Thyroid gland (tissue), 4 donors: Measurements from ENCODE around the gene ANKRD12. TPM values are rescaled to one million over a fixed set of nuclear protein-coding genes. Genes with fewer than 3 reads are reported as not detected.
A peak's percentile ranks its signal among the peaks of the same experiment; 100 is the strongest.
"Not testable (repeated sequence)": the region's sequence is repeated elsewhere in the genome, so short reads cannot be mapped to it uniquely, and the experiment has no call there.

Experiments
- DNase-seq, 2 donors: peaks; one replicate each; pipeline ENCODE4 v3.0.0-alpha.2; 2019
- H3K27ac ChIP-seq, 3 donors: fragments of 200-600 bp; sonication (generic); 1 replicate in 2 of 3; 2 replicates in 1 of 3; pipeline ENCODE4 v1.5.1; 2016 to 2019; ENCODE audit warnings: mild to moderate bottlenecking in 1 of 3, moderate library complexity in 1 of 3
- H3K27me3 ChIP-seq: fragments of 200-600 bp; sonication (generic); one replicate; pipeline ENCODE4 v1.5.1; 2019
- H3K36me3 ChIP-seq, 2 donors: fragments of 200-600 bp; sonication (generic); one replicate each; pipeline ENCODE4 v1.5.1; 2016 to 2019
- H3K4me1 ChIP-seq, 2 donors: fragments of 200-600 bp; sonication (generic); one replicate each; pipeline ENCODE4 v1.5.1; 2017 to 2019
- H3K4me3 ChIP-seq, 3 donors: fragments of 200-600 bp; sonication (generic); replicated peaks in 1 of 3; 1 replicate in 2 of 3; 2 replicates in 1 of 3; pipeline ENCODE4 v1.5.1; 2016; ENCODE audit warnings: mild to moderate bottlenecking in 1 of 3
- H3K9me3 ChIP-seq: fragments of 200-600 bp; sonication (generic); one replicate; pipeline ENCODE4 v1.5.1; 2017
- POLR2A ChIP-seq, 2 donors: fragments of 450-650 bp; IDR thresholded peaks; one replicate each; pipeline ENCODE4 v1.6.1; 2017; ENCODE audit warnings: antibody characterized with exemption in 2 of 2, mild to moderate bottlenecking in 2 of 2, moderate library complexity in 1 of 2
- WGBS, 2 donors: methylation state at CpG; one replicate each; pipeline ENCODE4 v1.1.5; 2017; 5-methylcytosine and 5-hydroxymethylcytosine counted together
- intact Hi-C: fragments of 100-400 bp; cut with DNase I; formaldehyde crosslinking; loops from one replicate; pipeline ENCODE4 v1.15.1; 2023
- total RNA-seq, 4 donors: library from RNA; depleted of rRNA; stranded (reverse); fragments of >200 nt; gene quantifications; one replicate each; pipeline ENCODE4 v1.2.3, GENCODE V29; 2016
- TF ChIP-seq, protein P1 (sequence below), 6 experiments: fragments of 200-600 bp in 3 of 6; fragments of 450-650 bp in 3 of 6; sonication (generic) in 3 of 6; IDR thresholded peaks; one replicate each; pipeline ENCODE4 v1.5.1; 2016 to 2019; ENCODE audit warnings: antibody characterized with exemption in 6 of 6, mild to moderate bottlenecking in 2 of 6, inconsistent platforms in 1 of 6, moderate library complexity in 1 of 6

Gene ANKRD12
- total RNA-seq, result 100 to 1,000 TPM in 2 of 4 donors, 10 to 100 TPM in 2; 74.6 to 155 (median 109) TPM

DNA sequence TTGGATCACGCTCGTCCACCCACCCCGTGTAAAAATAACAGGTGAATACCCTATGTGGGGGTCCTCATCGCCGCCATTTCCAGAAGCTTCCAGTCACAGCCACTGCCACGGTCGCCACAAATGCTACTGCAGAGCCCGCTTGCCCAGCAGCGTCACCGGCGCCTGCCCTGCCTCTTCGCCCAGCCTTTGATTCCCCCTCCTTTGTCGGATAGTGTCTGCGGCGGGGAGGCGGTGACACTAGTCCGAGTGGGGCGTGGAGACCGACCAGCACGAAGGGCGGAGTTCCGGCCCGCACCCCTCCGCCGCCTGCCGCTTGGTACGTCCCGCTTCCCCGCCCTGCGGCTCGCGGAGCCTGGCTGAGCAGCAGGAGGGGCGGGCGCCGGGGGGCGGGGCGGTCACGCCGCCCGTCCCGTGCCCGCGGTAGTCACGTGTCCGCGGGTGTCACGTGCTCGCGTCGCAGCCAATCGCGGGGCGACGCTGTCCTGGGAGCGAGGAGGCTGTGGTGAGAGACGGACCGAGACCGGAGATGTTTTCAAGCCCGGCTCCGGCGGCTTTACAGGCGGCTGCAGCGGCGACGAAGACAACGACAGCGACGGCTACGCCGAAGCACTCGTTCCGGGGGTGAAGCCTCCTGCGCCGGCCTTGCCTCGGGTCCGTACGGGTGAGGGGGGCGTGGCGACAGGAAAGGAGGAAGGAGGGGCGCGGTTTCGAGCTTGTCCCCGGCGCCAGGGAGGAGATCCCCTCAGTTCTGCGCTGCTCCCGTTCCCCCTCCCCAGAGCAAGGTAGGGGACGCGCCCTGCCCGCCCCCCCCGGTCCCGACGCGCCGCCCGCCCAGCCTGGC is at the start of gene ANKRD12:
Gene ANKRD12 (plus strand): TSS at position 467 of the 841 bp plus-strand sequence. CDS start 45,652 bp downstream, outside the sequence.
- Histone ChIP-seq H3K27ac (peak within 1 kb of the TSS; percentile 98), H3K9me3 (no peaks in the 10 kb centered on the region), H3K4me3 (peak within 1 kb of the TSS; percentile 71 to 74 (median 74)), H3K4me1 (peaks cover 40% of the 10 kb centered on the region in 2 donors), H3K36me3 (peaks cover 3 to 6% of the 10 kb centered on the region in 2 donors), H3K27me3 (no peaks in the 10 kb centered on the region)
- intact Hi-C loops, result loop anchor here (2.0 to 10.0 kb wide), 2 partner anchors 34 to 198 kb away; partner anchors contain the start of genes NDUFV2 and TWSG1
- TF ChIP-seq, protein P1, sequence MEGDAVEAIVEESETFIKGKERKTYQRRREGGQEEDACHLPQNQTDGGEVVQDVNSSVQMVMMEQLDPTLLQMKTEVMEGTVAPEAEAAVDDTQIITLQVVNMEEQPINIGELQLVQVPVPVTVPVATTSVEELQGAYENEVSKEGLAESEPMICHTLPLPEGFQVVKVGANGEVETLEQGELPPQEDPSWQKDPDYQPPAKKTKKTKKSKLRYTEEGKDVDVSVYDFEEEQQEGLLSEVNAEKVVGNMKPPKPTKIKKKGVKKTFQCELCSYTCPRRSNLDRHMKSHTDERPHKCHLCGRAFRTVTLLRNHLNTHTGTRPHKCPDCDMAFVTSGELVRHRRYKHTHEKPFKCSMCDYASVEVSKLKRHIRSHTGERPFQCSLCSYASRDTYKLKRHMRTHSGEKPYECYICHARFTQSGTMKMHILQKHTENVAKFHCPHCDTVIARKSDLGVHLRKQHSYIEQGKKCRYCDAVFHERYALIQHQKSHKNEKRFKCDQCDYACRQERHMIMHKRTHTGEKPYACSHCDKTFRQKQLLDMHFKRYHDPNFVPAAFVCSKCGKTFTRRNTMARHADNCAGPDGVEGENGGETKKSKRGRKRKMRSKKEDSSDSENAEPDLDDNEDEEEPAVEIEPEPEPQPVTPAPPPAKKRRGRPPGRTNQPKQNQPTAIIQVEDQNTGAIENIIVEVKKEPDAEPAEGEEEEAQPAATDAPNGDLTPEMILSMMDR (IDR thresholded peaks at IDR 0.05), result peak in 1 of 6 experiments; percentile 2
- TF ChIP-seq POLR2A (IDR thresholded peaks at IDR 0.05), result peak; percentile 88 to 93
- peak; percentile 98 for DNase-seq
- WGBS, 2 donors, result 0% methylated on average over 59 of the region's 95 CpGs; no CpG with 5 or more reads in 1 of the 2 donors

DNA sequence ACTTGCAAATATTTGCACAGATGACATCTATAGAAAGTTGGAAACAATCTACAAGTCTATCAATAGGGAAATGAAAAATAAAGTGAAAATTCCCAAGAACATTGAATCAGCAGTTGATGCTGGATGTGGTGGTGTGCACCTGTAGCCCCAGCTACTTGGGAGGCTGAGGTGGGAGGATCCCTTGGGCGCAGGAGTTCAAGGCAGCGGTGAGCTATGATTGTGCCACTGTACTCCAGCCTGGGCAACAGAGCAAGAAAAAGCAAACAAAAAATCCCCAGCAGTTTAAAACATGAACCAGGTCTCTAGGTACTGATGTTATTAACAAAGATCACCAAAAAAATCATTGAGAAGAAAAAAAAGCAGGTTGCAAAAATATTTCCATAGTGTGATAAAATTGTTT is 49.4 kb upstream of the ANKRD12 start:
- WGBS, 2 donors, result 97 to 98% methylated on average over 2 of the region's 2 CpGs
- intact Hi-C loops, result no loop called here
- peaks cover 8 to 14% of the 10 kb centered on the region in 2 donors for H3K4me1 ChIP-seq
- H3K36me3 ChIP-seq, result no peaks in the 10 kb centered on the region
- DNase-seq, result no peak
- no peak overlapping the region for H3K4me3 ChIP-seq
- no peak overlapping the region for H3K27ac ChIP-seq
- no peak for TF ChIP-seq POLR2A (IDR thresholded peaks at IDR 0.05)
- TF ChIP-seq, protein P1 (IDR thresholded peaks at IDR 0.05), result no peak
- no peaks in the 10 kb centered on the region for H3K9me3 ChIP-seq
- no peaks in the 10 kb centered on the region for H3K27me3 ChIP-seq

DNA sequence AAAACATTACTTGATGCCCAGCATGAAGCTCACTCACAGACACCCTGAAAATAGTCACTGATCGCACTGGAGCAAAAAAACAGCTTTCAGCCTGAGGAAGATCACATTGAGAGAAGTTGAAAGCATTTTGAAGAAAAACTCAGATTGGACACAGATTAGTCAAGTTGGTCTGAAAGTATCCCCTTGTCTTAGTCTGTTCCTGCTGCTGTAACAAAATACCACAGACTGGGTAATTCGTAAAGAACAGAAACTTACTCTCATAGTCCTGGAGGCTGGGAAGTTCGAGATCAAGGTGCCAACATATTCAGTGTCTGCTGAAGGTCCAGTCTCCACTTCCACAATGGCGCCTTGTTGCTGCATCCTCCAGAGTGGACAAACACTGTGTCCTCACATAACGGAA is 48.3 kb upstream of the ANKRD12 start:
- WGBS, 2 donors, result 94 to 98% methylated on average over 5 of the region's 5 CpGs
- intact Hi-C loops, result no loop called here
- H3K4me3 ChIP-seq, result no peak overlapping the region
- H3K4me1 ChIP-seq, result peaks cover 0 to 4% of the 10 kb centered on the region in 2 donors
- H3K9me3 ChIP-seq, result no peaks in the 10 kb centered on the region
- H3K36me3 ChIP-seq, result no peaks in the 10 kb centered on the region
- H3K27me3 ChIP-seq, result no peaks in the 10 kb centered on the region
- TF ChIP-seq, protein P1 (IDR thresholded peaks at IDR 0.05), result no peak
- no peak for TF ChIP-seq POLR2A (IDR thresholded peaks at IDR 0.05)
- no peak for DNase-seq
- H3K27ac ChIP-seq, result no peak overlapping the region

DNA sequence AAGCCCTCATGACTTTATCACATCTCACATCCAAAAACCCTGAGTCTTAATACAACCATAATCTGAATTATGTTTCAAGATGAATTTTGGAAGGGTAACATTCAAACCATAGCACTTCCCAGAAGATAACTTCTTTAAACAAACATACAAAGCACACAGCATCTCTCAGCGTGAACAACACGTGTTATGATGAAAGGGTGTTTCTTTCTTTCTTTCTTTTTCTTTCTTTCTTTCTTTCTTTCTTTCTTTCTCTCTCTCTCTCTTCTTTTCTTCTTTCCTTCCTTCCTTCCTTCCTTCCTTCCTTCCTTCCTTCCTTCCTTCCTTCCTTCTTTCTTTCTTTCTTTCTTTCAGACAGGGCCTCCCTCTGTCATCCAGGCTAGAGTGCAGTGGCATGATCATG is 47.9 kb upstream of the ANKRD12 start:
- H3K4me1 ChIP-seq, H3K36me3 ChIP-seq, intact Hi-C loops, H3K9me3 ChIP-seq, H3K27ac ChIP-seq, H3K4me3 ChIP-seq, H3K27me3 ChIP-seq, DNase-seq: not testable (repeated sequence)
- WGBS, 2 donors, result 95 to 99% methylated on average over 2 of the region's 2 CpGs

DNA sequence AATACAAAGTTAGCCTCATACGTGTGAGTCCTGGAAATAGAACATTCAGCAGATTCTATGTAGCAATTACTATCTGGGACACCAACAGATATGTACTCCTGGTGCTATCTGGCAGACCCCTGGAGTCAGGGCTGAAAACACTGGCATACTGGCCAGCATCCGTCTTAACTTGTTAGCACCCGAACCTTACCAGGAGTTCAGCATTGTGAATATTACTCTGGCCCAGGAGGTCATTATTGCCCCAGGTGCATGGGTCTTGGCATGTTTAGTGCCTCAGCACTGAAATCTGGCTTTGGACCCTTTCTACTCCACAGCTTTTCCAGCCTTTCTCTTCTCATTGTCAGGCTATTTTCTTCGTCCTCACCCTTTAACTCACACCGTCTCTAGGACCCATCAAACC is 46.0 kb upstream of the ANKRD12 start:
- Histone ChIP-seq H3K4me1 (peaks cover 0 to 17% of the 10 kb centered on the region in 2 donors), H3K4me3 (no peak overlapping the region), H3K36me3 (no peaks in the 10 kb centered on the region), H3K27ac (no peak overlapping the region), H3K27me3 (no peaks in the 10 kb centered on the region), H3K9me3 (no peaks in the 10 kb centered on the region)
- DNase-seq, result no peak
- intact Hi-C loops, result no loop called here
- 90 to 95% methylated on average over 5 of the region's 5 CpGs for WGBS, 2 donors
- TF ChIP-seq, protein P1 (IDR thresholded peaks at IDR 0.05), result no peak
- TF ChIP-seq POLR2A (IDR thresholded peaks at IDR 0.05), result no peak
